H1 (cell line): ENCODE measurements around the gene CFC1B.
"Not testable (repeated sequence)": the region's sequence is repeated elsewhere in the genome, so short reads cannot be mapped to it uniquely, and the experiment has no call there.

Source experiments
- BRCA1 ChIP-seq: IDR thresholded peaks from 2 replicates; pipeline ENCODE4 v1.6.1; 2012; ENCODE audit warnings: low read depth, low read length, improper control_type of control experiment
- CHD1 ChIP-seq: IDR thresholded peaks from 2 replicates; pipeline ENCODE4 v1.6.1; 2012; ENCODE audit warnings: low read depth, low read length, improper control_type of control experiment
- EP300 ChIP-seq, 2 experiments: IDR thresholded peaks; 1 replicate in 1 of 2; 2 replicates in 1 of 2; pipeline ENCODE4 v1.6.1; 2011 to 2012; ENCODE audit warnings: low read depth in 2 of 2, low read length in 2 of 2, mild to moderate bottlenecking in 2 of 2, borderline replicate concordance in 1 of 2, inconsistent platforms in 1 of 2, moderate library complexity in 1 of 2
- EZH2 ChIP-seq: fragments of 200-600 bp; sonication (generic); IDR thresholded peaks from 2 replicates; pipeline ENCODE4 v1.7.1; 2012; ENCODE audit warnings: low read depth, mild to moderate bottlenecking, moderate library complexity, low read length, inconsistent platforms; ENCODE audit not compliant: severe bottlenecking
- GTF2F1 ChIP-seq: IDR thresholded peaks from 2 replicates; pipeline ENCODE4 v1.6.1; 2012; ENCODE audit warnings: low read depth, low read length, improper control_type of control experiment, borderline replicate concordance
- MAX ChIP-seq: IDR thresholded peaks from 2 replicates; pipeline ENCODE4 v1.6.1; 2012; ENCODE audit warnings: inconsistent platforms
- POLR2AphosphoS5 ChIP-seq: IDR thresholded peaks from 2 replicates; pipeline ENCODE4 v1.6.1; 2011; ENCODE audit warnings: low read depth, low read length
- TAF1 ChIP-seq: IDR thresholded peaks from 2 replicates; pipeline ENCODE4 v1.6.1; 2011; ENCODE audit warnings: mild to moderate bottlenecking, low read depth, low read length
- TF ChIP-seq, protein P1 (sequence below), 3 experiments: IDR thresholded peaks; 1 replicate in 2 of 3; 2 replicates in 1 of 3; pipeline versions ENCODE4 v1.5.1 to v1.6.1; 2011; ENCODE audit warnings: low read length in 3 of 3, mild to moderate bottlenecking in 3 of 3, inconsistent platforms in 2 of 3, low read depth in 1 of 3, moderate library complexity in 1 of 3; ENCODE audit not compliant: insufficient read depth in 1 of 3; ENCODE audit errors: control extremely low read depth in 1 of 3

GRCh38 chr2:130511747-130512451, 9.1 kb upstream of the CFC1B start:
- not testable (repeated sequence) for TF ChIP-seq GTF2F1; CHD1; MAX; BRCA1; POLR2AphosphoS5; TAF1; EZH2; EP300 (IDR thresholded peaks at IDR 0.05; ENCODE audit: borderline replicate concordance in 1 of 2, low read depth in 2 of 2, low read length in 2 of 2)
- TF ChIP-seq, protein P1, sequence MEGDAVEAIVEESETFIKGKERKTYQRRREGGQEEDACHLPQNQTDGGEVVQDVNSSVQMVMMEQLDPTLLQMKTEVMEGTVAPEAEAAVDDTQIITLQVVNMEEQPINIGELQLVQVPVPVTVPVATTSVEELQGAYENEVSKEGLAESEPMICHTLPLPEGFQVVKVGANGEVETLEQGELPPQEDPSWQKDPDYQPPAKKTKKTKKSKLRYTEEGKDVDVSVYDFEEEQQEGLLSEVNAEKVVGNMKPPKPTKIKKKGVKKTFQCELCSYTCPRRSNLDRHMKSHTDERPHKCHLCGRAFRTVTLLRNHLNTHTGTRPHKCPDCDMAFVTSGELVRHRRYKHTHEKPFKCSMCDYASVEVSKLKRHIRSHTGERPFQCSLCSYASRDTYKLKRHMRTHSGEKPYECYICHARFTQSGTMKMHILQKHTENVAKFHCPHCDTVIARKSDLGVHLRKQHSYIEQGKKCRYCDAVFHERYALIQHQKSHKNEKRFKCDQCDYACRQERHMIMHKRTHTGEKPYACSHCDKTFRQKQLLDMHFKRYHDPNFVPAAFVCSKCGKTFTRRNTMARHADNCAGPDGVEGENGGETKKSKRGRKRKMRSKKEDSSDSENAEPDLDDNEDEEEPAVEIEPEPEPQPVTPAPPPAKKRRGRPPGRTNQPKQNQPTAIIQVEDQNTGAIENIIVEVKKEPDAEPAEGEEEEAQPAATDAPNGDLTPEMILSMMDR (IDR thresholded peaks at IDR 0.05; ENCODE audit: control extremely low read depth in 1 of 3, insufficient read depth in 1 of 3, low read depth in 1 of 3, low read length in 3 of 3), result not testable (repeated sequence)
